ENCODE data around the gene LRP1.

The LRP1 gene

DNA sequence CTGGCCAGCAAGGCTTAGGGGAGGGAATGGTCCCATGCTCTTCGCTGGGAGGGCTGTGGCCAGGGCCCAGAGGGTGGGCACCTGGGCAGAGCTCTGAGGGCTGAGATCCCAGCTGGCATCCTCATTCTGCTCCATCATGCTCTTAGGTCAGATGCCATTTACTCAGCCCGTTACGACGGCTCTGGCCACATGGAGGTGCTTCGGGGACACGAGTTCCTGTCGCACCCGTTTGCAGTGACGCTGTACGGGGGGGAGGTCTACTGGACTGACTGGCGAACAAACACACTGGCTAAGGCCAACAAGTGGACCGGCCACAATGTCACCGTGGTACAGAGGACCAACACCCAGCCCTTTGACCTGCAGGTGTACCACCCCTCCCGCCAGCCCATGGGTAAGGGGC, 49.9 kb downstream of the LRP1 start:
- DNase-seq = no peak

- DNase-seq = no peak
Measured at GRCh38 chr12:57179331-57180086, 51.2 kb downstream of the LRP1 start.

GRCh38 chr12:57180321-57180989, 52.2 kb downstream of the LRP1 start:
- DNase-seq = no peak

DNA sequence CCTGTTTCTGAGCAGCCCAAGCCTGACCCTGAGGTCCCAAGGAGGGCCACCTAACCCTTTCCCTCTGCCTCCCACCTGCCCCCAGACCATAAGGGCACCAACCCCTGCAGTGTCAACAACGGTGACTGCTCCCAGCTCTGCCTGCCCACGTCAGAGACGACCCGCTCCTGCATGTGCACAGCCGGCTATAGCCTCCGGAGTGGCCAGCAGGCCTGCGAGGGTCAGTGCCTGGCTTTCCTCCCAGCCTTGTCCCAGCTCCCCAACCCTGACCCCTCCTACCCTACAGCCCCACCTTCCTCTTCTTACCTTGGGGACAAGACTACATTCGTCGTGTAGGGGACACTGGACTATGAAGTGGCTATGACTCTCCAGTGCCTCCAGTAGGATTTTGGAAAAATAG, 52.8 kb downstream of the LRP1 start:
- no peak for DNase-seq

DNA sequence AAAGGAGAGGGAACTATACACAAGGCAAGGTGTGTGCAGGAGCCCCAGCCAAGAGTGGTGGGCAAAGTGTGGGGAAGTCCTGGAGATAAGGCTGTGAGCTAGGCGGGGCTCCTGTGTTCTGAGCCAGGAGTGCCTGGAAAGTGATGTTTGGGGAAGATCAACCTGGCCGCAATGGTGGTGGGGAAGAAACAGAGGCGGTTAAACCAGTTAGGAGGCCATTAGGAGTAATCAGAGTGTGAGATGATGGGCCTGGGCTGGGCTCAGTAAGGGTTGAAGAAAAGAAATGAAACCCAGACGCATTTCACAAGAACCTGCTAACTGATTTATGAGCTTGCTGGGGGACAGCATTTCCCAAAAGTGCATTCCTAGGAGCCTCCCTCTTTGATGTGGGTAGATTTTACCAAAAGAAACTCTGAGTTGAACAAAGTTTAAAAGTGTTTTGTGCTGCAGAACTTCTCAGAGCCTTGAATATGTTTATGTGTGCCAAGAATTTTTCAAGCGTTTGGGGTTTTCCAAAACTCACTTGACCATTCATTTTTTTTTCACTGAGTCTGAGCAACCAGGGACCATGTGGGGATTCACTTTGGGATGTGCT, 53.4 kb downstream of the LRP1 start:
- no peak for DNase-seq

DNA sequence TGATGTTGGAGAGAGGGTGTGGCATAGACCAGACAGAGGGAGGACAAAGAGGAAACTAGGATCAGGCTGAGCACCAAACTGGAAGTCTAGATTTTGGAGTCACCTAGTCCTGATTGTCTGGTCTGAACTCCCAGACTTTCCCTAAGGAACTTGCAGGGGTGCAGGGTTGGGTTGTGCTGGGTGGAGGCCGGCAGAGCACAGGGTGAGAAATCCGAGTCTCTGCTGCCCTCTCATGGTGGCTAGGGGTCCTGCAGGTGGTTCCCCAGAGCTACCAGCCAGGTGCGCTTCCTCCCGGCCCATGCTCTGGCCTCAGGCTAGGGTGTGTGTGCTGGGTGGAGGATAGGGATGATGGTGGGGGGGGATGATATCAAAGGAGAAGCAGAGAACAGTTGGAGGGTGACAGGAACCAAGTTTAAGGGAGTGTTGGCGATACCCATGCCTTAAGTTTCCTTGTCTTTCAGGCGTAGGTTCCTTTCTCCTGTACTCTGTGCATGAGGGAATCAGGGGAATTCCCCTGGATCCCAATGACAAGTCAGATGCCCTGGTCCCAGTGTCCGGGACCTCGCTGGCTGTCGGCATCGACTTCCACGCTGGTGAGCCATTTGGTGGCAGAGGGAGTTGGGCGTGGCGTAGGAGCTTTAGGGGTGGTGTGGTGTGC, 54.8 kb downstream of the LRP1 start:
- DNase-seq = peak; percentile 81

- DNase-seq = no peak
Measured at GRCh38 chr12:57183939-57184725, 55.8 kb downstream of the LRP1 start.

- DNase-seq = no peak
Measured at GRCh38 chr12:57185403-57185802, 57.1 kb downstream of the LRP1 start.

GRCh38 chr12:57185906-57186508, 57.7 kb downstream of the LRP1 start:
- DNase-seq = no peak

- DNase-seq = no peak
Measured at GRCh38 chr12:57187222-57188089, 59.2 kb downstream of the LRP1 start.

- no peak for DNase-seq
Measured at GRCh38 chr12:57188090-57188425, 59.8 kb downstream of the LRP1 start.

DNA sequence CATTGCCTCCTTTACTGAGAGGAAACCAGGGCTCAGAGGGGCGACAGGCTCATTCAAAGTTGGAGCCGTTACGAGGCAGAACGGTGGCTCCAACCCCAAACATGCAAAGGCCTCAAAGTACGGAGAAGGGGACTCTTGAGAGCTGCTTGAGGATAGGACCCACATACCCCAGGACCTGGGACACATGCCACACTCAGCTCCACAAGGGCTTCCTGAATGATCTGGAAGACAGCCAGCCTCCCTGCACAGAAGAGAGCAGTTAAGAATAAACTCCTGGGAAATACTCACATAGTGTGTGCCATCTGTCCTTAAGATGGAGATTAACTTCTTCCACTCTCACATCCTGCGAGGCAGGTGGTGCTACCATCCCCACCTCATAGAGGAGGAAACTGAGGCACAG, 61.8 kb downstream of the LRP1 start:
- DNase-seq = no peak

DNA sequence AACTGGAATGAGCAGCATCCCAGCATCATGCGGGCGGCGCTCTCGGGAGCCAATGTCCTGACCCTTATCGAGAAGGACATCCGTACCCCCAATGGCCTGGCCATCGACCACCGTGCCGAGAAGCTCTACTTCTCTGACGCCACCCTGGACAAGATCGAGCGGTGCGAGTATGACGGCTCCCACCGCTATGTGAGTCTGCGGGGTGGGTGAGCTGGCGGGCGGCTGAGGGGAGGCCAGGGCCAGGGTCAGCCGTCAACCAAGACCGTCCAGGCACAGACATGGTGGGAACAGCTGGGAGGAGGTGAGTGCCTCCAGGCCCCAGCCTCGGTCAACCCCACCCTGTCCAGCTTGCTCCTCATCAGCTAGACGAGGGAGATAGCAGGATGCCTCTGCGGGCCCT, 62.5 kb downstream of the LRP1 start:
- no peak for DNase-seq

- DNase-seq = no peak
Measured at GRCh38 chr12:57191410-57191809, 63.1 kb downstream of the LRP1 start.

- no peak for DNase-seq
Measured at GRCh38 chr12:57192920-57193319, 64.6 kb downstream of the LRP1 start.

DNA sequence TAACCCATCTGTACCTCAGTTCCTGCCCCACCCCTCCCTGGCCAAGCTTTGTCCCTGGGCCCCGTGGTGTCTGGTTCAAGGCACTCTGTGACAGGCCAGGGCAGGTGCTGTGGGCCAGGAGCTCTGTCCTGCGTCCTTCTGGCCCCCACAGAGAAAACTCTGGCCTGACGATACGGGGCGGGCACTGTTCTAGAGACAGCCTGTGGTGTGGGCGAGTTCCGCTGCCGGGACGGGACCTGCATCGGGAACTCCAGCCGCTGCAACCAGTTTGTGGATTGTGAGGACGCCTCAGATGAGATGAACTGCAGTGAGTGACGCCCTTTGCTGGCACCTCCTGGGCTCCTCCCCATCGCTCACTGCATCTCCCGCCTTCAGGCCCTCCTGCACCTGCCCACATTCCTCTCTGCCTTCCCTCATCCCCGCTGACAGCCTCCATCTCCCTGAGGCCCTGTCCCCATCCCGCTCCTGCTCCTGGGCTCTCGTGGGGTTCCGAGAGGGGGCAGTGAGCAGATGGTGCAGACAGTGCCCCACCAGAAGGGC, 65.5 kb downstream of the LRP1 start:
- no peak for DNase-seq

DNA sequence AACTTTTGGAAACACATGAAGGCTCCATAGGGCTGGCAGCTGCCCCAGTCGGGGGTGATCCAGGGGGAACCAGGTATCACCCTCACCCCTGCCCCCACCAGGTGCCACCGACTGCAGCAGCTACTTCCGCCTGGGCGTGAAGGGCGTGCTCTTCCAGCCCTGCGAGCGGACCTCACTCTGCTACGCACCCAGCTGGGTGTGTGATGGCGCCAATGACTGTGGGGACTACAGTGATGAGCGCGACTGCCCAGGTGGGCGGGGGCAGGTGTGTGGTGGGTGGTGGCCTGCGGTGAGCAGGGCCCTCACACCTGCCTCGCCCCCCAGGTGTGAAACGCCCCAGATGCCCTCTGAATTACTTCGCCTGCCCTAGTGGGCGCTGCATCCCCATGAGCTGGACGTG, 66.0 kb downstream of the LRP1 start:
- no peak for DNase-seq

- no peak for DNase-seq
Measured at GRCh38 chr12:57195186-57195585, 66.9 kb downstream of the LRP1 start.

- no peak for DNase-seq
Measured at GRCh38 chr12:57195611-57196371, 67.5 kb downstream of the LRP1 start.

- no peak for DNase-seq
Measured at GRCh38 chr12:57196439-57196838, 68.2 kb downstream of the LRP1 start.

GRCh38 chr12:57196956-57197355, 68.7 kb downstream of the LRP1 start:
- DNase-seq = no peak

Measured in CD4-positive, alpha-beta T cell treated with Interleukin-12 subunit alpha and Interleukin-12 subunit beta, for 1 hour (primary cell).